GM19397 (cell line): ENCODE measurements around the gene DIP2A.

Experiments
- ATAC-seq: cut with Tn5 transposase; IDR thresholded peaks from one replicate; pipeline ENCODE4 v1.9.1; 2021; ENCODE audit warnings: mild to moderate bottlenecking, moderate library complexity; ENCODE audit not compliant: unreplicated experiment

DIP2A gene

GRCh38 chr21:46616656-46617055, 158.0 kb downstream of the DIP2A start:
- no peak for ATAC-seq

DNA sequence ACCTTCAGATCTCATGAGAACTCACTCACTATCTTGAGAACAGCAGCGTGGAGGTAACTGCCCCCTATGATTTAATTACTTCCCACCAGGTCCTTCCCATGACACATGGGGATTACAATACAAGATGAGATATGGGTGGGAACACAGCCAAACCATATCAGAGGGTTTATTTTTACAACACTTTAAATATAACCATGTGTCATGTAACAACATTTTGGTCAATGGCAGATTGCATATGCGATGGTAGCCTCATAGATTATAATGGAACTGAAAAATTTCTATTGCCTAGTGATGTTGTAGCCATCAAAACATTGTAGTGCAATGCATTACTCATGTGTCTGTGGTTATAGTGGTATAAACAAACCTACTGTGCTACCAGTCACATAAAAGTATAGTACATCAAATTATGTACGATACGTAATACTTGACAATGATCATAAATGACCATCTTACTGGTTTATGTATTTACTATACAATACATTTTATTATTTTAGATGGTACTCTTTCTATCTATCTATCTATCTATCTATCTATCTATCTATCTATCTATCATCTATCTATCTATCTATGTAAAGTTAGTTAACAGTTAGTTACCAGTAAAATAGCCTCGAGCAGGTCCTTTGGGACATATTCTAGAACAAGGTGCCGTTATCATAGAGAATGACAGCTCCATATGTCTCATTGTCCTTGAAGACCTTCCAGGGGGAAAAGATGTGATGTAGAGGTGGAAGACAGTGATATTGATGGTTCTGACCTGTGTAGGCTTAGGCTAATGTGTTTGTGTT, 158.8 kb downstream of the DIP2A start:
- ATAC-seq = no peak

DNA sequence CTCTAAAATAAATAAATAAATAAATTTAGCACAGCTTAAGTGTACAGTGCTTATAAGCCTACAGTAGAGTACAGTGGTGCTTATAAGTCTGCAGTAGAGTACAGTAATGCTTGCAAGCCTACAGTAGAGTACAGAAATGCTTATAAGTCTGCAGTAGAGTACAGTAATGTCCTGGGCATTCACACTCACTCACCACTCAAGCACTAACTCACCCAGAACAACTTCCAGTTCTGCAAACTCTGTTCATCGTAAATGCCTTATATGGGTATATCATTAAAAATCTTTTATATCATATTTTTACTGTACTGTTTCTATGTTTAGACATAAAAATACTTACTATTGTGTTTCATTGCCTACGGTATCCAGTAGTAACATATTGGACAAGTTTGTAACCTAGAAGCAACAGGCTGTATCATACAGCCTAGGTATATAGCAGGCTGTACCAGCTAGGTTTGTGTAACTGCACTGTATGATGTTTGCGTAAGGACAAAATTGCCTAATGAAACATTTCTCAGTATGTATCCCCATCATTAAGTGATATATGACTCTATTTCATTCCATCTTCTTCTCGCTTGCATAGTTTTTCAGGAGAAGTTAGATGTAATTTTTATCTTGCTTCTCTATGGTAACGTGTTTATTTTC, 160.2 kb downstream of the DIP2A start:
- ATAC-seq = no peak
